Measurements from ENCODE around the gene SEPTIN10.
"Not testable (repeated sequence)": the region's sequence is repeated elsewhere in the genome, so short reads cannot be mapped to it uniquely, and the experiment has no call there.

SEPTIN10 gene

GRCh38 chr2:109542384-109542783, 71.4 kb downstream of the SEPTIN10 start:
- no peak for ATAC-seq

GRCh38 chr2:109538546-109538945, 75.2 kb downstream of the SEPTIN10 start:
- ATAC-seq, result no peak

- no peak for ATAC-seq
Observed at GRCh38 chr2:109537565-109538222, 76.1 kb downstream of the SEPTIN10 start.

GRCh38 chr2:109536556-109536955, 77.2 kb downstream of the SEPTIN10 start:
- ATAC-seq, result not testable (repeated sequence)

GRCh38 chr2:109535217-109535946, 78.4 kb downstream of the SEPTIN10 start:
- ATAC-seq, result no peak

- no peak for ATAC-seq
Observed at GRCh38 chr2:109533823-109534222, 79.9 kb downstream of the SEPTIN10 start.

- no peak for ATAC-seq
Observed at GRCh38 chr2:109532728-109533076, 81.1 kb downstream of the SEPTIN10 start.

GRCh38 chr2:109531896-109532727, 81.7 kb downstream of the SEPTIN10 start:
- no peak for ATAC-seq

GRCh38 chr2:109531221-109531620, 82.5 kb downstream of the SEPTIN10 start:
- no peak for ATAC-seq

- ATAC-seq, result no peak
Observed at GRCh38 chr2:109530712-109531111, 83.1 kb downstream of the SEPTIN10 start.

- ATAC-seq, result no peak
Observed at GRCh38 chr2:109529532-109530449, 84.0 kb downstream of the SEPTIN10 start.

- no peak for ATAC-seq
Observed at GRCh38 chr2:109528811-109529501, 84.8 kb downstream of the SEPTIN10 start.

GRCh38 chr2:109527846-109528705, 85.7 kb downstream of the SEPTIN10 start:
- ATAC-seq, result no peak

- ATAC-seq, result no peak
Observed at GRCh38 chr2:109527079-109527478, 86.7 kb downstream of the SEPTIN10 start.

- ATAC-seq, result no peak
Observed at GRCh38 chr2:109526442-109526970, 87.3 kb downstream of the SEPTIN10 start.

- ATAC-seq, result no peak
Observed at GRCh38 chr2:109525836-109526235, 87.9 kb downstream of the SEPTIN10 start.

GRCh38 chr2:109523536-109524361, 90.0 kb downstream of the SEPTIN10 start:
- no peak for ATAC-seq

GRCh38 chr2:109523121-109523520, 90.6 kb downstream of the SEPTIN10 start:
- ATAC-seq, result no peak

GRCh38 chr2:109522063-109522374, 91.7 kb downstream of the SEPTIN10 start:
- no peak for ATAC-seq
